ENCODE results near the gene MSI2.

Gene MSI2

DNA sequence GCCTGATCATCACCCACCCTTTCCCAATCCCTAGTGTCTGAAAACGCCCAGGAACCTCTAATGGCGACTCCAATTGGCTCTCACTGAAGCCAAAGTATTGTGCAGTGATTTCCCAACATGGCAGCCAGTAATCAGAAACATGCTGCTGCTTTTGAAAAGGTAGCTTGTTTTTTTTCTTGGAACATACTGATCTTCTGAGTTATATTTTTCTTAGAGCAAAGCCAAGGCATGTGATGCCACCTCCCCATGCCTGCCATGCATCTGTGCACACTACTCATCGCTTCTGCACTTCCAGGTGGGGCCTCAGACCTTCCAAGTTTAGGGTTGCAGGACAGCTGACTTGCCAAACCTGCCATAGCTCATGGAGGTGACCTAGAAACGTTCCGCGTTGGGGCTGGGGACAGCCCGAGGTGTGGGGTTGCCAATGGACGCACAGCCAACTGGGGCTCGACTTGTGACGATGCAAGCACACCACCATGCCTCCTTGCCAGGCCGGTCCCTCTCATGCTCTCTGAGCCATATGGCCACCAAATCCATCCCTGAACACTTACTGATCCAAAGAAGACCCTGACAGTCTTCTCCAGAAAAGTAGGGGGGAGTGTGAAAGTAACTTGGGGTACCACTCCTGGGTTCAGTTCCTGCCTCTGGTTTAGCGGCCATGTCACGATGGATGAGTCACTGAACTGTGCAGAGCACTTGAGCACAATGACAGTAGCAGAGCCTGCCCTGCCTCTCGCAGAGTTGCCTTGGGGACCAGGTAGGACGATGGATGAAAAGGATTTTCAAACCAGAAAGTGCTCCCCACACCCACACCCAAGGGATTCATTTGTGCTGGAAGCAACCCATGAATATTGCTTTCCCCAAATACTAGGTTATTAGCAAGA lies 333.1 kb downstream of the MSI2 start:
- H3K4me2 ChIP-seq (ENCODE audit: insufficient read depth, low read length, poor library complexity, severe bottlenecking) = no peak overlapping the region
- no peak overlapping the region for H2BK5ac ChIP-seq (ENCODE audit: low read length)
- H3K23ac ChIP-seq (ENCODE audit: low read depth, low read length, poor library complexity) = no peak overlapping the region
- H2BK12ac ChIP-seq (ENCODE audit: low read length) = no peak overlapping the region
- no peak overlapping the region for H3K14ac ChIP-seq (ENCODE audit: low read length)
- peaks cover 6 to 12% of the 10 kb centered on the region in 2 donors for H3K36me3 ChIP-seq (replicated peaks in 1 of 2; ENCODE audit: control insufficient read depth in 2 of 2, insufficient read depth in 2 of 2, low read length in 2 of 2)
- H3K18ac ChIP-seq (ENCODE audit: low read length) = peak overlapping the region; percentile 41
- no peak overlapping the region for H2AK5ac ChIP-seq (ENCODE audit: low read depth, low read length)
- no peaks in the 10 kb centered on the region for H3K79me1 ChIP-seq (ENCODE audit: low read depth, low read length)
- no peak overlapping the region for H4K91ac ChIP-seq (ENCODE audit: low read depth, low read length, poor library complexity)
- H3K9me3 ChIP-seq (replicated peaks in 1 of 2; ENCODE audit: control insufficient read depth in 2 of 2, insufficient read depth in 1 of 2, low read depth in 1 of 2, low read length in 2 of 2) = peaks cover 3 to 7% of the 10 kb centered on the region in 2 donors
- H3K27me3 ChIP-seq (ENCODE audit: control insufficient read depth in 3 of 3, insufficient read depth in 3 of 3, low read depth in 1 of 3, low read length in 3 of 3) = peaks cover 0 to 6% (median 0%) of the 10 kb centered on the region in 3 experiments
- H3K4ac ChIP-seq (ENCODE audit: low read length) = no peak overlapping the region
- H3K27ac ChIP-seq (replicated peaks; ENCODE audit: low read length) = no peak overlapping the region
- H2AFZ ChIP-seq (ENCODE audit: low read length) = no peak overlapping the region
- no peak overlapping the region for H3K9ac ChIP-seq (ENCODE audit: low read depth, low read length, poor library complexity)
- H2BK15ac ChIP-seq (ENCODE audit: low read length) = no peak overlapping the region
- H2BK120ac ChIP-seq (ENCODE audit: low read depth, low read length) = no peak overlapping the region
- H4K8ac ChIP-seq (ENCODE audit: low read depth, low read length) = no peak overlapping the region
- no peak for DNase-seq (ENCODE audit: low spot score)
- no CpG with 5 or more reads among the region's 15 CpGs for WGBS, 2 donors (ENCODE audit: extremely low coverage in 2 of 2, insufficient read length in 2 of 2, insufficient replicate concordance in 1 of 2)
- no peak overlapping the region for H3K4me3 ChIP-seq (ENCODE audit: low read length in 2 of 2)
- peaks cover 12 to 17% of the 10 kb centered on the region in 2 donors for H3K4me1 ChIP-seq (ENCODE audit: control insufficient read depth in 2 of 2, insufficient read depth in 1 of 2, low read depth in 1 of 2, low read length in 2 of 2)

DNA sequence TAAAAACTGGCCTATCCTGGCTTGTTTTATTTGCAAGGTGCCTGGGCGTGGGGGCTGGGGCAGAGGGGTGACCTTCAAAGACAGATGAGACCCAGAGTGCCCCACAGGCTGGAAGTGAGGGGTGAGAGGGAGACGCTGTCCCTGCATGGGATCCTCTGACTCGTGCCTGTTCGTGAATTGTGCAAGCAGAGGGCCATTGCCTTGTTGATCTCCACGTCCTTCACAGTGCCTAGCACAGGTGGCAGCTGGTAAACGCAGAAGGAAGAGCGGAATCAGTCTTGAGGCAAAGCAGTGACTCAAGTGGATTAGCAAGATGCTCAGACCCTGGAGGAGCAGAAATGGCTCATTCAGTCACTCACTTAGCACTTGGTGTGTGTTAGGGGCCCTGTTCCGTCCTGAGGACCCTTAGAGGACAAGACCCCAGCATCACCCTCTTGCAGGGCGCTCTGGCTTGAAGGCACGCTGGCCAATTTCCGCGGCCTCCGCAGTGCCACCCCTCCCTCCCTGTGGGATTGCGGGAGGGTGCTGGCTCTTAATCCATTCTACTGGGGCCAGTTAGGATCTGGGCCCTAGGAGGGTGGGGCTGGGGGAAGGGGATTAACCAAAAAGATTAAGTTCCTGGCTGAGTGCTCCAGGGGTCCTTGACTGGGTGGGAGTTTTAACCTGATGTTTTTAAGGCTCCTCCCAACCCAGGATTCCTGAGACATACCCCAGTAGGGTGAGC lies 337.6 kb downstream of the MSI2 start:
- no peaks in the 10 kb centered on the region for H3K79me1 ChIP-seq (ENCODE audit: low read depth, low read length)
- no peak overlapping the region for H2BK5ac ChIP-seq (ENCODE audit: low read length)
- WGBS, 2 donors (ENCODE audit: extremely low coverage in 2 of 2, insufficient read length in 2 of 2, insufficient replicate concordance in 1 of 2) = no CpG with 5 or more reads among the region's 14 CpGs

DNA sequence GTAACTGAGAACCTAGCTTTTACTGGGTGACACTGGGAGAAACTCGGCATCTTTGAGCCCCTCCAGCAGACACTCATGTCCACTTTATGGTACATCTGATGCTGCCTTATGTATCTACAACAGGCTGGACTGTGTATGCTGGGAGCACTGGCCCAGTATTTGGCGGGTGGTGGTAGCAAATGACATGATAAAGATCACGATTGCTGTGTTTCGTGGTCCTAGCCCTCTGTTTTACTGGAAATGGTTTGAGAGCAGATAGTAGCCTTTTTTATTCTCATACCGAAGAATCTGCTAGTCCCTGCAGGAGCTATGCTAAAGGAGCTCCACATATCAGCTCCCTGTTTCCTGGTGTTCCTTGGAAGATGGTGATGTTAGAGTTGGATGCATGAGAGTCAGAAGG lies 338.4 kb downstream of the MSI2 start:
- H3K18ac ChIP-seq (ENCODE audit: low read length) = no peak overlapping the region
- peaks cover 9 to 19% of the 10 kb centered on the region in 2 donors for H3K4me1 ChIP-seq (ENCODE audit: control insufficient read depth in 2 of 2, insufficient read depth in 1 of 2, low read depth in 1 of 2, low read length in 2 of 2)
- no peak overlapping the region for H3K23ac ChIP-seq (ENCODE audit: low read depth, low read length, poor library complexity)
- no peak overlapping the region for H2AFZ ChIP-seq (ENCODE audit: low read length)
- H3K27me3 ChIP-seq (ENCODE audit: control insufficient read depth in 3 of 3, insufficient read depth in 3 of 3, low read depth in 1 of 3, low read length in 3 of 3) = no peaks in the 10 kb centered on the region
- H3K79me1 ChIP-seq (ENCODE audit: low read depth, low read length) = no peaks in the 10 kb centered on the region
- no peak overlapping the region for H2AK5ac ChIP-seq (ENCODE audit: low read depth, low read length)
- H3K9me3 ChIP-seq (replicated peaks in 1 of 2; ENCODE audit: control insufficient read depth in 2 of 2, insufficient read depth in 1 of 2, low read depth in 1 of 2, low read length in 2 of 2) = peaks cover 10 to 20% of the 10 kb centered on the region in 2 donors
- no peak overlapping the region for H4K8ac ChIP-seq (ENCODE audit: low read depth, low read length)
- H3K4ac ChIP-seq (ENCODE audit: low read length) = no peak overlapping the region
- H2BK120ac ChIP-seq (ENCODE audit: low read depth, low read length) = no peak overlapping the region
- no peak overlapping the region for H3K14ac ChIP-seq (ENCODE audit: low read length)
- H2BK12ac ChIP-seq (ENCODE audit: low read length) = no peak overlapping the region
- no peak overlapping the region for H4K91ac ChIP-seq (ENCODE audit: low read depth, low read length, poor library complexity)
- H2BK5ac ChIP-seq (ENCODE audit: low read length) = no peak overlapping the region
- H3K9ac ChIP-seq (ENCODE audit: low read depth, low read length, poor library complexity) = no peak overlapping the region
- no peak overlapping the region for H3K4me2 ChIP-seq (ENCODE audit: insufficient read depth, low read length, poor library complexity, severe bottlenecking)
- H3K27ac ChIP-seq (replicated peaks; ENCODE audit: low read length) = no peak overlapping the region
- DNase-seq (ENCODE audit: low spot score) = no peak
- H3K4me3 ChIP-seq (ENCODE audit: low read length in 2 of 2) = no peak overlapping the region
- H2BK15ac ChIP-seq (ENCODE audit: low read length) = no peak overlapping the region
- peaks cover 4 to 19% of the 10 kb centered on the region in 2 donors for H3K36me3 ChIP-seq (replicated peaks in 1 of 2; ENCODE audit: control insufficient read depth in 2 of 2, insufficient read depth in 2 of 2, low read length in 2 of 2)
- no CpG with 5 or more reads among the region's 5 CpGs for WGBS, 2 donors (ENCODE audit: extremely low coverage in 2 of 2, insufficient read length in 2 of 2, insufficient replicate concordance in 1 of 2)

More for the DNA sequence above, 337.6 kb downstream of the MSI2 start:
- H3K23ac ChIP-seq (ENCODE audit: low read depth, low read length, poor library complexity) = no peak overlapping the region
- H3K9ac ChIP-seq (ENCODE audit: low read depth, low read length, poor library complexity) = no peak overlapping the region
- peaks cover 12 to 19% of the 10 kb centered on the region in 2 donors for H3K4me1 ChIP-seq (ENCODE audit: control insufficient read depth in 2 of 2, insufficient read depth in 1 of 2, low read depth in 1 of 2, low read length in 2 of 2)
- H3K14ac ChIP-seq (ENCODE audit: low read length) = peak overlapping the region; percentile 28
- H3K18ac ChIP-seq (ENCODE audit: low read length) = peak overlapping the region; percentile 58
- no peak overlapping the region for H2BK12ac ChIP-seq (ENCODE audit: low read length)
- H2AK5ac ChIP-seq (ENCODE audit: low read depth, low read length) = no peak overlapping the region
- H4K8ac ChIP-seq (ENCODE audit: low read depth, low read length) = no peak overlapping the region
- H3K4ac ChIP-seq (ENCODE audit: low read length) = no peak overlapping the region
- peak overlapping the region; percentile 89 for H4K91ac ChIP-seq (ENCODE audit: low read depth, low read length, poor library complexity)
- H3K4me3 ChIP-seq (ENCODE audit: low read length in 2 of 2) = no peak overlapping the region
- H3K4me2 ChIP-seq (ENCODE audit: insufficient read depth, low read length, poor library complexity, severe bottlenecking) = no peak overlapping the region
- peaks cover 10 to 20% of the 10 kb centered on the region in 2 donors for H3K9me3 ChIP-seq (replicated peaks in 1 of 2; ENCODE audit: control insufficient read depth in 2 of 2, insufficient read depth in 1 of 2, low read depth in 1 of 2, low read length in 2 of 2)
- no peak overlapping the region for H2AFZ ChIP-seq (ENCODE audit: low read length)
- DNase-seq (ENCODE audit: low spot score) = no peak
- no peak overlapping the region for H3K27ac ChIP-seq (replicated peaks; ENCODE audit: low read length)
- no peak overlapping the region for H2BK15ac ChIP-seq (ENCODE audit: low read length)
- no peak overlapping the region for H2BK120ac ChIP-seq (ENCODE audit: low read depth, low read length)
- H3K36me3 ChIP-seq (replicated peaks in 1 of 2; ENCODE audit: control insufficient read depth in 2 of 2, insufficient read depth in 2 of 2, low read length in 2 of 2) = peaks cover 8 to 19% of the 10 kb centered on the region in 2 donors
- peaks cover 0 to 4% (median 0%) of the 10 kb centered on the region in 3 experiments for H3K27me3 ChIP-seq (ENCODE audit: control insufficient read depth in 3 of 3, insufficient read depth in 3 of 3, low read depth in 1 of 3, low read length in 3 of 3)

DNA sequence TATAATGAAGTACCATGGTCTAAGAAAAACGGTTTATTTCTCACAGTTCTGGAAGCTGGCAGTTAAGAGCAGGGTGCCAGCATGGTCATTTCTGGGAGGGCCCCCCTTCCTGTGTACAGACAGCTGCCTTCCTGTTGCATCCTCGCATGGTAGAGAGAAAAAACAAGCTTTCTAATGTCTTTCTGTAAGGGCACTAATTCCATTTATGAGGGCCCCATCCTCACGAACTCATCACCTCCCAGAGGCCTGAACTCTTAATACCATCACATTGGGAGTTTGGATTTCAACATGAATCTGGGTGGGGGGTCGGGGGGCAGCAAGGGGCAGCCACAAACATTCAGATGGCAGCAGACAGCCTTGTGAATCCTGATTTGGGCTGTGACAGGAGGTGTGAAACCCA lies 339.1 kb downstream of the MSI2 start:
- H2BK15ac ChIP-seq (ENCODE audit: low read length) = no peak overlapping the region
- no peak overlapping the region for H3K4me2 ChIP-seq (ENCODE audit: insufficient read depth, low read length, poor library complexity, severe bottlenecking)
- H4K8ac ChIP-seq (ENCODE audit: low read depth, low read length) = no peak overlapping the region
- H3K4ac ChIP-seq (ENCODE audit: low read length) = no peak overlapping the region
- peaks cover 4 to 19% of the 10 kb centered on the region in 2 donors for H3K36me3 ChIP-seq (replicated peaks in 1 of 2; ENCODE audit: control insufficient read depth in 2 of 2, insufficient read depth in 2 of 2, low read length in 2 of 2)
- peaks cover 9 to 19% of the 10 kb centered on the region in 2 donors for H3K4me1 ChIP-seq (ENCODE audit: control insufficient read depth in 2 of 2, insufficient read depth in 1 of 2, low read depth in 1 of 2, low read length in 2 of 2)
- no peak overlapping the region for H2BK12ac ChIP-seq (ENCODE audit: low read length)
- no peak overlapping the region for H3K23ac ChIP-seq (ENCODE audit: low read depth, low read length, poor library complexity)
- WGBS, 2 donors (ENCODE audit: extremely low coverage in 2 of 2, insufficient read length in 2 of 2, insufficient replicate concordance in 1 of 2) = no CpG with 5 or more reads among the region's 4 CpGs
- H3K27ac ChIP-seq (replicated peaks; ENCODE audit: low read length) = no peak overlapping the region
- H3K14ac ChIP-seq (ENCODE audit: low read length) = no peak overlapping the region
- H3K9me3 ChIP-seq (replicated peaks in 1 of 2; ENCODE audit: control insufficient read depth in 2 of 2, insufficient read depth in 1 of 2, low read depth in 1 of 2, low read length in 2 of 2) = peaks cover 10 to 20% of the 10 kb centered on the region in 2 donors
- DNase-seq (ENCODE audit: low spot score) = no peak
- no peak overlapping the region for H3K4me3 ChIP-seq (ENCODE audit: low read length in 2 of 2)
- H3K27me3 ChIP-seq (ENCODE audit: control insufficient read depth in 3 of 3, insufficient read depth in 3 of 3, low read depth in 1 of 3, low read length in 3 of 3) = no peaks in the 10 kb centered on the region
- no peak overlapping the region for H4K91ac ChIP-seq (ENCODE audit: low read depth, low read length, poor library complexity)
- H3K9ac ChIP-seq (ENCODE audit: low read depth, low read length, poor library complexity) = no peak overlapping the region
- no peak overlapping the region for H2AK5ac ChIP-seq (ENCODE audit: low read depth, low read length)
- no peak overlapping the region for H2AFZ ChIP-seq (ENCODE audit: low read length)
- H2BK5ac ChIP-seq (ENCODE audit: low read length) = no peak overlapping the region
- no peaks in the 10 kb centered on the region for H3K79me1 ChIP-seq (ENCODE audit: low read depth, low read length)
- H3K18ac ChIP-seq (ENCODE audit: low read length) = no peak overlapping the region
- no peak overlapping the region for H2BK120ac ChIP-seq (ENCODE audit: low read depth, low read length)

Measured in neuronal stem cell (in vitro differentiated cells).